ENCODE results near the gene TAS1R3.
A peak's percentile ranks its signal among the peaks of the same experiment; 100 is the strongest.

TAS1R3 gene

GRCh38 chr1:1331068-1331965, at the start of gene TAS1R3:
TAS1R3 (plus strand) TSS chr1:1331280; CDS start chr1:1331346, 66 bp downstream.
- DNase-seq (ENCODE audit: low read depth in 2 of 2, low spot score in 1 of 2), result no peak

- no peak for DNase-seq (ENCODE audit: low read depth in 2 of 2, low spot score in 1 of 2)
Observed at GRCh38 chr1:1281533-1282321, 49.4 kb upstream of the TAS1R3 start.

GRCh38 chr1:1282998-1283397, 48.1 kb upstream of the TAS1R3 start:
- no peak for DNase-seq (ENCODE audit: low read depth in 2 of 2, low spot score in 1 of 2)

GRCh38 chr1:1283821-1284220, 47.3 kb upstream of the TAS1R3 start:
- no peak for DNase-seq (ENCODE audit: low read depth in 2 of 2, low spot score in 1 of 2)

GRCh38 chr1:1284221-1285101, 46.6 kb upstream of the TAS1R3 start:
- DNase-seq (ENCODE audit: low read depth in 2 of 2, low spot score in 1 of 2), result no peak

GRCh38 chr1:1285102-1285571, 45.9 kb upstream of the TAS1R3 start:
- DNase-seq (ENCODE audit: low read depth in 2 of 2, low spot score in 1 of 2), result no peak

- no peak for DNase-seq (ENCODE audit: low read depth in 2 of 2, low spot score in 1 of 2)
Observed at GRCh38 chr1:1285611-1286311, 45.3 kb upstream of the TAS1R3 start.

GRCh38 chr1:1286313-1287261, 44.5 kb upstream of the TAS1R3 start:
- no peak for DNase-seq (ENCODE audit: low read depth in 2 of 2, low spot score in 1 of 2)

- no peak for DNase-seq (ENCODE audit: low read depth in 2 of 2, low spot score in 1 of 2)
Observed at GRCh38 chr1:1287288-1288110, 43.6 kb upstream of the TAS1R3 start.

GRCh38 chr1:1290238-1290731, 40.8 kb upstream of the TAS1R3 start:
- peak in 1 of 2 donors; percentile 32 for DNase-seq (ENCODE audit: low read depth in 2 of 2, low spot score in 1 of 2)

- no peak for DNase-seq (ENCODE audit: low read depth in 2 of 2, low spot score in 1 of 2)
Observed at GRCh38 chr1:1291023-1291528, 40.0 kb upstream of the TAS1R3 start.

GRCh38 chr1:1291548-1292441, 39.3 kb upstream of the TAS1R3 start:
- peak; percentile 31 to 38 for DNase-seq (ENCODE audit: low read depth in 2 of 2, low spot score in 1 of 2)

- DNase-seq (ENCODE audit: low read depth in 2 of 2, low spot score in 1 of 2), result no peak
Observed at GRCh38 chr1:1292442-1292779, 38.7 kb upstream of the TAS1R3 start.

GRCh38 chr1:1292851-1293250, 38.2 kb upstream of the TAS1R3 start:
- DNase-seq (ENCODE audit: low read depth in 2 of 2, low spot score in 1 of 2), result no peak

GRCh38 chr1:1293263-1294249, 37.5 kb upstream of the TAS1R3 start:
- DNase-seq (ENCODE audit: low read depth in 2 of 2, low spot score in 1 of 2), result no peak

All from stimulated activated CD8-positive, alpha-beta memory T cell treated with anti-CD3 and anti-CD28 coated beads, Interleukin-4, amount 100 ng/mL, for 4 hours (primary cell).